ENCODE data around the gene FAM227B.
"Not testable (repeated sequence)": the region's sequence is repeated elsewhere in the genome, so short reads cannot be mapped to it uniquely, and the experiment has no call there.

The FAM227B gene

GRCh38 chr15:49435174-49435573 lies 185.4 kb downstream of the FAM227B start:
- DNase-seq = no peak

- no peak for DNase-seq
Measured at GRCh38 chr15:49430046-49430445, 190.6 kb downstream of the FAM227B start.

- DNase-seq = no peak
Measured at GRCh38 chr15:49428409-49429095, 192.1 kb downstream of the FAM227B start.

- DNase-seq = no peak
Measured at GRCh38 chr15:49427372-49427771, 193.2 kb downstream of the FAM227B start.

- DNase-seq = no peak
Measured at GRCh38 chr15:49424954-49425353, 195.7 kb downstream of the FAM227B start.

GRCh38 chr15:49423901-49424550 lies 196.6 kb downstream of the FAM227B start:
- DNase-seq = no peak

GRCh38 chr15:49423021-49423420 lies 197.6 kb downstream of the FAM227B start, which contains the start of gene FGF7:
Gene FGF7 (plus strand): TSS chr15:49423242. CDS start chr15:49424298, 1,056 bp downstream.
- no peak for DNase-seq

- DNase-seq = no peak
Measured at GRCh38 chr15:49421991-49422390, 198.6 kb downstream of the FAM227B start.

GRCh38 chr15:49418811-49419210 lies 201.8 kb downstream of the FAM227B start:
- DNase-seq = no peak

- no peak for DNase-seq
Measured at GRCh38 chr15:49415638-49416037, 205.0 kb downstream of the FAM227B start.

- no peak for DNase-seq
Measured at GRCh38 chr15:49415149-49415548, 205.5 kb downstream of the FAM227B start.

- DNase-seq = no peak
Measured at GRCh38 chr15:49412797-49413196, 207.8 kb downstream of the FAM227B start.

- DNase-seq = no peak
Measured at GRCh38 chr15:49410641-49411040, 210.0 kb downstream of the FAM227B start.

- no peak for DNase-seq
Measured at GRCh38 chr15:49406352-49407118, 214.1 kb downstream of the FAM227B start.

- DNase-seq = not testable (repeated sequence)
Measured at GRCh38 chr15:49402515-49403296, 217.9 kb downstream of the FAM227B start.

GRCh38 chr15:49387471-49387870 lies 233.1 kb downstream of the FAM227B start:
- DNase-seq = no peak

GRCh38 chr15:49383266-49383665 lies 237.4 kb downstream of the FAM227B start:
- DNase-seq = no peak

- no peak for DNase-seq
Measured at GRCh38 chr15:49382394-49382793, 238.2 kb downstream of the FAM227B start.

- DNase-seq = no peak
Measured at GRCh38 chr15:49380912-49381311, 239.7 kb downstream of the FAM227B start.

- no peak for DNase-seq
Measured at GRCh38 chr15:49379996-49380395, 240.6 kb downstream of the FAM227B start.

- DNase-seq = no peak
Measured at GRCh38 chr15:49372366-49372765, 248.3 kb downstream of the FAM227B start.

GRCh38 chr15:49370782-49371181 lies 249.8 kb downstream of the FAM227B start:
- DNase-seq = no peak

- no peak for DNase-seq
Measured at GRCh38 chr15:49366496-49366895, 254.1 kb downstream of the FAM227B start.

Data from NCI-H510A (cell line).